Right atrium auricular region (tissue), 2 donors: ENCODE results near the gene ZNF438. TPM values are rescaled to one million over a fixed set of nuclear protein-coding genes. Genes with fewer than 3 reads are reported as not detected.

Source experiments
- DNase-seq: peaks from one replicate; pipeline ENCODE4 v3.0.0-alpha.2; 2019; ENCODE audit warnings: low spot score
- H3K27ac ChIP-seq, 2 donors: fragments of 200-600 bp; sonication (generic); 1 replicate in 1 of 2; 2 replicates in 1 of 2; pipeline ENCODE4 v1.5.1; 2016 to 2019
- H3K27me3 ChIP-seq, 2 donors: fragments of 200-600 bp; sonication (generic); one replicate each; pipeline versions ENCODE4 v1.5.1 to v1.6.0; 2017 to 2019
- H3K36me3 ChIP-seq: fragments of 200-600 bp; sonication (generic); one replicate; pipeline ENCODE4 v1.5.1; 2016
- H3K4me1 ChIP-seq, 2 donors: fragments of 200-600 bp; sonication (generic); one replicate each; pipeline versions ENCODE4 v1.5.1 to v1.6.0; 2017 to 2019
- H3K4me3 ChIP-seq, 2 donors: fragments of 200-600 bp; sonication (generic); 1 replicate in 1 of 2; 2 replicates in 1 of 2; pipeline ENCODE4 v1.5.1; 2017 to 2019; ENCODE audit warnings: mild to moderate bottlenecking in 1 of 2, moderate library complexity in 1 of 2
- H3K9me3 ChIP-seq, 2 donors: fragments of 200-600 bp; sonication (generic); one replicate each; pipeline ENCODE4 v1.5.1; 2019
- total RNA-seq, 2 donors: library from RNA; depleted of rRNA; stranded (reverse); fragments of >200 nt; gene quantifications; one replicate each; pipeline ENCODE4 v1.1.0, GENCODE V29; 2016
- TF ChIP-seq, protein P1 (sequence below), 2 donors: fragments of 200-600 bp; sonication (generic); IDR thresholded peaks; one replicate each; pipeline ENCODE4 v1.5.1; 2019; ENCODE audit warnings: antibody characterized with exemption in 2 of 2

ZNF438 gene
- total RNA-seq, 2 donors from 2014 or later = 13.4 to 14.5 TPM

DNA sequence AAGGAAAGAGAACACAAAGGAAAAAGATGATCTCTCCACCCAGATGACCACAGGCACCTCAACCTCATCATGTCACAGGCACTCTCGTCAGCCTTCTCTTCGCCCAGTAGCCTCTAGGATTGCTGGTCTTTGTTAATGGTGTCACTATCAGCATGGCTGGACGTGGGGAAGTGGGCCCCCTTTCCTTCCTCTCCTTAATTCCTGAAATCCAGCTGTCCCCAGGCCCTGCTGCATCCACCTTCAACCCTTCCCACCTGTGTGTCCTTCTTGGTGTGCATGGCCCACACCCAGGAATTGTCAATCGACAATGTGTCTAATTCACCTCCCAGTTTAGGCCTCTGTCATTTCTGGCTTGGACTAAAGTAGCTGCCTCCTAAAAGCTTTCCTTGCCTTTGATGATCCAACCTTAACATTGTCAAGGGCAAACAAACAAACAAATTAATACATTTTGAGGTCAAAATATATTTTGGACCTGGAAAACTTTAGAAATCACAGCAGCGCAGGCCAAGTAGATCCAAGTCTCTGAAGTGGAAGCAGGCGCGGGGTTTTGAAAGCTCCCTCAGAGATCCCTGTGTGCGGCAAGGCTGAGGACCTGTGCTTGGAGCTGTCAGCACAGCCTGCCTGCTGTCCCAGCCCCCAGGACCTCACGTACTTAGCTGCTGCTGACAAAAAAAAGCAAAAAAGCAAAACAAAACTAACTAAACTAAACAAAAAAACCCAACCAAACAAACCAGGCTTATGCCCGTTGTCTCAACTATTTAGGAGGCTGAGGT, 208.8 kb downstream of the ZNF438 start:
- no peak for DNase-seq
- Histone ChIP-seq H3K27me3 (no peaks in the 10 kb centered on the region), H3K36me3 (no peaks in the 10 kb centered on the region), H3K4me1 (peaks cover 0 to 15% of the 10 kb centered on the region in 2 donors), H3K27ac (no peak overlapping the region), H3K4me3 (no peak overlapping the region), H3K9me3 (no peaks in the 10 kb centered on the region)
- TF ChIP-seq, protein P1, sequence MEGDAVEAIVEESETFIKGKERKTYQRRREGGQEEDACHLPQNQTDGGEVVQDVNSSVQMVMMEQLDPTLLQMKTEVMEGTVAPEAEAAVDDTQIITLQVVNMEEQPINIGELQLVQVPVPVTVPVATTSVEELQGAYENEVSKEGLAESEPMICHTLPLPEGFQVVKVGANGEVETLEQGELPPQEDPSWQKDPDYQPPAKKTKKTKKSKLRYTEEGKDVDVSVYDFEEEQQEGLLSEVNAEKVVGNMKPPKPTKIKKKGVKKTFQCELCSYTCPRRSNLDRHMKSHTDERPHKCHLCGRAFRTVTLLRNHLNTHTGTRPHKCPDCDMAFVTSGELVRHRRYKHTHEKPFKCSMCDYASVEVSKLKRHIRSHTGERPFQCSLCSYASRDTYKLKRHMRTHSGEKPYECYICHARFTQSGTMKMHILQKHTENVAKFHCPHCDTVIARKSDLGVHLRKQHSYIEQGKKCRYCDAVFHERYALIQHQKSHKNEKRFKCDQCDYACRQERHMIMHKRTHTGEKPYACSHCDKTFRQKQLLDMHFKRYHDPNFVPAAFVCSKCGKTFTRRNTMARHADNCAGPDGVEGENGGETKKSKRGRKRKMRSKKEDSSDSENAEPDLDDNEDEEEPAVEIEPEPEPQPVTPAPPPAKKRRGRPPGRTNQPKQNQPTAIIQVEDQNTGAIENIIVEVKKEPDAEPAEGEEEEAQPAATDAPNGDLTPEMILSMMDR (IDR thresholded peaks at IDR 0.05) = no peak

DNA sequence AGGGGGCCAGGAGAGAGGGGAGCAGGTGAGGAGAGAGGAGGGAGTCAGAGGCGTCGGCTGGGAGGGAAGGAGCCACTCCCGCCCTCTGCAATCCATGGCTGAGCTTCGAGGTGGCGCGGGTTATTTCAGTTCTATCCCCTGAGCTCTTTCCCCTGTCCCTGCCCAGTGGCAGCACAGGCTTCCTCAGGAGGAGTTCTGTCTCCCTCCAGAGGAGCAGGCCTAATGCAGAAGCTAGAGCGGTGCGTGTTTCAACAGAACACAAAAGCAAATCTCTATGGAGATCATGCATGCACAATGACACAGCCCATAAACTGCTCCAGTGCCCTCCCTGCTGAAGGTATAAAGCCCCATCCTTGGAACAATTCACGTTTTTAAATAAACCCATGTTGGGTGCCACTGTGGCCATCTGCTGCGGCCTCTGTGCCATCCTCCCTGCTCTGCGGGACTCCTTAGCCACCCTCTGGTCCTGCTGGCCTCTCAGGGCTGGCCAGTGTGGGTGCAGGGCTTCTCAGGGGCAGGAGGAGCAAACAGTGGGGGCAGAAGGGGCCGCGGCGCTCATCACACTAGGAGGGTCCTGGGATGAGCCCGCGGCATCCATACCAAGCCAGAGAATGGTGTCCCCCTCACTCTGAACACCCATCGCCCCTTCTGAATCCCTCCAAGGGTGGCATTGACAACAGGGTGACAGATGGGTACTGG, 209.5 kb downstream of the ZNF438 start:
- H3K36me3 ChIP-seq = no peaks in the 10 kb centered on the region
- H3K4me3 ChIP-seq = no peak overlapping the region
- TF ChIP-seq, protein P1 (IDR thresholded peaks at IDR 0.05) = no peak
- H3K27me3 ChIP-seq = no peaks in the 10 kb centered on the region
- H3K27ac ChIP-seq = peak overlapping the region; percentile 64 to 84
- H3K9me3 ChIP-seq = no peaks in the 10 kb centered on the region
- H3K4me1 ChIP-seq = peaks cover 0 to 16% of the 10 kb centered on the region in 2 donors
- no peak for DNase-seq

DNA sequence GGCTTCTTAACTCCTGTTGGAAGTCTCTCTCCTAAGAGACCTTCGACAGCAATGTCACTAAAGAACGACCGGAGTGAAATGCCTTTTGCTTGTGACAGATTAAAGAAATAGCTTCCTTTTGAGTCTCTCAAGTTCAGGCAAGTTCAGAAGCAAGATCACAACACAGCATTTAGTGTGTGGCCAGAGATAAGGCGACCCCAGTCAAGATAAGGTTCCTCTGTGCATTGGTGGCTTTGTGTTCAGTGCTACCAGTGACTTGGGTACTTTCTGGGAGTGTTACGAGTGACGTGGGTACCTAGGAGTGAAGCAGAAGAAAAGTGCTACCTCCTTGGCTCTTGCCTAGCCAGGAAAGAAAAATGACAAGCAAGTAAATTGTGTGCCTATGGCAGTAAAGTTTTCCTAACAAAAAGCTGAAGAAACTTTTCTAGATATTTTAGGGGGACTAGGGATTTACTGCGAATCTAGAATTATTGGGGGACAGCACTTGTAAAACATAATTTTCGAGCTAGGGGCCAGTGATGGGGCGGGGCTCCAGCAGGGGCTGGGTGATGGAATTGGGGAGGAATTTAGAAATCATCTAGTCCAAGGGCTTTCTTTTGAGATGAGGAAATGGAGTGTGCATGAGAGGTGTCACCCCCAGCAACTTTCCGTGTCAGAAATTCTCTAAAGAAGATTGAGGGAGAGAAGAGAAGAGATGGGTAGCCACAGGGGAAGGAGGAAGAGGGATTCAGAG, 210.2 kb downstream of the ZNF438 start:
- Histone ChIP-seq H3K4me3 (no peak overlapping the region), H3K4me1 (peaks cover 0 to 19% of the 10 kb centered on the region in 2 donors)
- TF ChIP-seq, protein P1 (IDR thresholded peaks at IDR 0.05) = no peak

DNA sequence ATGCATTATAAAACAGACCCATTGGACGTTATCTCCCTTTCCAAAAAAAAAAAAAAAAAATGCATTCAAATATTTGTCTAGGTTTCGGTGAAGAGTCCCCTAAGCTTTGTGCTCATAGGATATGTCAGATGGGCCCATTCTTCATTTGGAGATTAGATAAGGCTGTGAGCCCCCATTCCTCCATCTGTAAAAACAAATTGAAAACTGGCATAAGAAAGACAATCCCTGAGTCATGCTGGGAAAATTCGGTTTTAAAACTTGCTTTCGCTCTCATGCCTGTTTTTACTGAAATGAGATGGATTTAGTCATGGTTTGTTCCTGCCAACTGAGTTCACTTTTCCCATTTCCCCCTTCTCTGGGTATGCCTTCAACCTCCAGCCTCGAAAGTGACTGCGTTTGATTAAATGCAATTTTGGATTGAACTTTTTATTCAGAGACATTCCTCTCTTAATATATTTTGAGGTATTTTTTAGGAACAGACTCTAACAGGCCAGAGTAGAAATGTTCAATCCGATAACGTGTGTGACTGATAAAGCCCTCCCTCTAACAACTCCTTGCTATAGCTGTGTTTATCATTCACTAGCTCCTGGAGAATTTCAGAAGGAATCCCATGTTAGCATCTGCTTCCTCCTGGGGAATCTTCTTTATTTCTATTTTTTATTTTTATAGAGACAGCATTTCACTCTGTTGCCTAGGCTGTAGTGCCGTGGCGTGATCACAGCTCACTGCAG, 211.2 kb downstream of the ZNF438 start:
- Histone ChIP-seq H3K4me3 (no peak overlapping the region), H3K27me3 (no peaks in the 10 kb centered on the region), H3K36me3 (no peaks in the 10 kb centered on the region), H3K9me3 (no peaks in the 10 kb centered on the region), H3K27ac (peak overlapping the region; percentile 64 to 84), H3K4me1 (peaks cover 0 to 24% of the 10 kb centered on the region in 2 donors)
- DNase-seq = no peak
- TF ChIP-seq, protein P1 (IDR thresholded peaks at IDR 0.05) = no peak

More for the DNA sequence above, 210.2 kb downstream of the ZNF438 start:
- H3K27me3 ChIP-seq = no peaks in the 10 kb centered on the region
- H3K9me3 ChIP-seq = no peaks in the 10 kb centered on the region
- H3K27ac ChIP-seq = peak overlapping the region; percentile 64 to 84
- H3K36me3 ChIP-seq = no peaks in the 10 kb centered on the region
- DNase-seq = no peak
